Fibroblast of the conjunctiva (primary cell): ENCODE measurements around the gene MILR1.
"Not testable (repeated sequence)": the region's sequence is repeated elsewhere in the genome, so short reads cannot be mapped to it uniquely, and the experiment has no call there.

Experiments
- DNase-seq: peaks from one replicate; pipeline ENCODE4 v3.0.0-alpha.2; 2010; ENCODE audit warnings: low read depth

Gene MILR1

DNA sequence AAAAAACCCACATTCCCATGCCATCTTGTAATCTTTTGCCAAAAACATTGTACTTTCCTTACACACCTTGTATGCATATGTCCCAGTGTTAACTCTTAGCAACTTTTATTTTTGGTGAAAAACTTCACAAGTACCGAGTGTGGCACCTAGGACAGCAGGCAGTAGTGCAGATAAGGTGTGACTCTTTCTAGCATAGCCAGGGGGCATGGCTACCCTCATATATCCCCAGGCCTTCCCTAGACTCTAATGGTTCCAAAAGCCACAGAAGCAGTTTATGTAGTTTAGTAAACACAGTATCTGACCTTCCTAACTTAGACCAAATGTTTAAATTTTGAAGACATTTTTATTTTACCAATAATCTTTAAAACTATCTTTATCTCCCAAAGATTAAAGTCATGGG lies 20.5 kb upstream of the MILR1 start:
- no peak for DNase-seq

DNA sequence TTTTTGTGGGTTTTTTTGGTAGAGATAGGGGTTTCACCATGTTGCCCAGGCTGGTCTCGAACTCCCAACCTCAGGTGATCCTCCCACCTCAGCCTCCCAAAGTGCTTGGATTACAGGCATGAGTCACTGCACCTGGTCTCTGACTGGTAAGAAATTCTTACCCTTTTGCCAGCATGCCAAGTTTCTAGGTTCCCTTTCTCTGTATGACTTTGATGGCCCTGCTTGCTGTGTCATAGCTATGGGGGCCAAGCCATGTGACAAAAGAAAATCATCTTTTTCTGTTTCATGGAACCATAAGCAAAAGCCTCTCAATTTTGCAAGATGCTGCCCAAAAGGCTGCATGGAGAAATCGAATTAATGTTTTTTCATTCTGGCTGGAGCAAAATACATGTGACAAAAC lies 18.9 kb upstream of the MILR1 start:
- DNase-seq, result not testable (repeated sequence)

DNA sequence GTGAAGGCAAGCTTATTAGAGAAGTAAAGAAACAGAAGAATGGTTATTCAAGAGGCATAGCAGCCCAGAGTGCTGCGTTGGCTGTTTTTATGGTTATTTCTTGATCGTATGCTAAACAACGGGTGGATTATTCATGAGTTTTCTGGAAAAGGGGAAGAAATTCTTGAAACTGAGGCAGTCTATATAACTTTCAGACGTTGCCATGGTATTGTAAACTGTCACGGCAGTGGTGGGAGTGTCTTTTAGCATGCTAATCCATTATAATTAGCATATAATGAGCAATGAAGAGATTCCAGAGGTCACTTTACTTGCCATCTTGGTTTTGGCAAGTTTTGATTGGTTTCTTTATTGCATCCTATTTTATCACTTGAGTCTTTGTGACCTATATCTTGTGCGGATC lies 17.4 kb upstream of the MILR1 start:
- no peak for DNase-seq

DNA sequence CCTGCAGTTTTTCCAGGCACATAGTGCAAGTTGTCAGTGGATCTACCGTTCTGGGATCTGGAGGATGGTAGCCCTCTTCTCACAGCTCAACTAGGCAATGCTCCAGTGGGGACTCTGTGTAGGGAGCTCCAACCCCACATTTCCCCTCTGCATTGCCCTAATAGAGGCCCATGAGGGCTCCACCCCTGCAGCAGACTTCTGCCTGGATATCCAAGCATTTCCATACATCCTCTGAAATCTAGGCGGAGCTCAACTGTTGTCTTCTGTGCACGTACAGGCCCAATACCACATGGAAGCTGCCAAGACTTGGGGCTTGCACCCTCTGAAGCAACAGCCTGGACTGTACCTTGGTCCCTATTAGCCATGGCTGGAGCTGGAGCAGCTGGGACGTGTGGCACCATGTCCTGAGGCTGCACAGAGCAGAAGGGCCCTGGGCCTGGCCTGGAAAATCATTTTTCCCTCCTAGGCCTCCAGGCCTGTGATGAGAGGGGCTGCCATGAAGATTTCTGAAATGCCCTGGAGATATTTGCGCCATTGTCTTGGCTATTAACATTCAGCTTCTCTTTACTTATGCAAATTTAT lies 10.9 kb upstream of the MILR1 start:
- DNase-seq, result no peak

DNA sequence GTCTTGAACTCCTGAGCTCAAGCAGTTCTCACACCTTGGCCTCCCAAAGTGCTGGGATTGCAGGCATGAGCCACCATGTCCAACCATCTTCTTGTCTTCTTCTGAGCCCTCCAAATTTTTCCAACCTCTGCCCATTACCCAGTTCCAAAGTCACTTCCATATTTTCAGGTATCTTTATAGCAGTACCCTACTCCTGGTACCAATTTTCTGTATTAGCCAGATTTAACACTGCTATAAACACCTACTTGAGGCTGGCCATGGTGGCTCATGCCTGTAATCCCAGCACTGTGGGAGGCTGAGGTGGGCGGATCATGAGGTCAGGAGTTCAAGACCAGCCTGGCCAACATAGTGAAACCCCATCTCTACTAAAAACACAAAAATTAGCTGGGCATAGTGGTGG lies 9.4 kb upstream of the MILR1 start:
- not testable (repeated sequence) for DNase-seq

DNA sequence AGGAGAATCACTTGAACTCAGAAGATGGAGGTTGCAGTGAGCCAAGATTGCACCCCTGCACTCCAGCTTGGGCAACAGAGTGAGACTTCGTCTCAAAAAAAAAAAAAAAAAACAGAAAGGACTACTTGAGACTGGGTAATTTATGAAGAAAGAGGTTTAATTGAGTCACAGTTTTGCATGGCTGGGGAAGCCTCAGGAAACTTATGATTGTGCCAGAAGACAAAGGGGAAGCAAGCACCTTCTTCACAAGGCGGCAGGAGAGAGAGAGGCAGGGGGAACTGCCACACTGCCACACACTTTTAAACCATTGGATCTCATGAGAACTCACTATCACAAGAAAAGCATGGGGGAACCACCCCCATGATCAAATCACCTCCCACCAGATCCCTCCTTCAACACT lies 9.0 kb upstream of the MILR1 start:
- no peak for DNase-seq

DNA sequence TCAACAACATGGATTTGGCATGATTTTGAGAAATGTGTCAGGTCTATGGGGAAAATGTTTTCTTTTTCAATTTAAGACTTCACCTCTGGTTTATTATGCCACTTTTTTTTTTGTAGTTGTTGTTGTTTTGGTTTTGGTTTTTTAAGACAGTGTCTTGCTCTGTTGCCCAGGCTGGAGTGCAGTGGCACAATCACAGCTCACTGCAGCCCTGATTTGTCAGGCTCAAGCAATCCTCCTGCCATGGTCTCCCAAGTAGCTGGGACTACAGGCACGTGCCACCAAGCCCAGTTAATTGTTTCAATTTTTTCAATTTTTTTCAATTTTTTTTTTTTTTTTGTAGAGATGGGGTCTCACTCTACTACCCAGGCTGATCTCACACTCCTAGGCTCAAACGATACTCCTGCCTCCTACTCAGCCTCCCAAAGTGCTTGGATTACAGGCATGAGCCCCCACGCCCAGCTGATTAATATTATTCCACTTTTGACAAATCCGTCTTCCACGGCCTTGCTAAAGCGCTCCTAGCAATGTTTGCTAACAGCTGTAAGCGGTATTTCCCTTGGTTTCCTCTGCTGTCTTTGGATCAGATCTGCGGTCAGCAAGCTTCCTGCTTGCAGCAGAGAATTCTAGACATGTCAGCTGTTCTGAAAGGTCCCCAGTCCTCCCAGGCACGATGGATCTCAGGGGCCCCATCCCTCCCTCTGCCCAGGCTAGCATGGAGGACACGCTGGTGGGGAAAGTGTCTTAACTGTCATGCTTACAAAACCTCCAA lies 7.0 kb upstream of the MILR1 start:
- no peak for DNase-seq

DNA sequence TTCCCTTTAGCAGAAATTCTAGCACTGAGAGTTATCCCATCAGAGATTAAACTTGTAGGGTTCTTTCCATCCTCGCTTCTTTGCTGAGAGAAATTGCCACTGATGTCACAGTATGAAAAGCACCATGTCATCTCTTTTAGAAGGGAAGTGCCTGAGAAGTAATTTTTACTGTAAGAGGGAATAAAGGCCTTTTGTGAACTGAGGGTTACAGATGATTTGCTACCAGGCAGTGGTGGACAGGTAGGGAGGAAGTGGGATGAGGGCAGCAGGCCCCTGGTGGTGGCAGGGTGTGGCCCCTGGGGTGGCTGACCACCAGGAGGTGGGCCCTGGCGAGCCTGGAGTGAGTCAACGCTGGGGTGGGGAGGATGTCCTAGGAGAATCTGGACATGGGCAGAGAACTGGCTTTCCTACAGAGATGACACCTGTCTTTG lies 6.4 kb upstream of the MILR1 start:
- no peak for DNase-seq

DNA sequence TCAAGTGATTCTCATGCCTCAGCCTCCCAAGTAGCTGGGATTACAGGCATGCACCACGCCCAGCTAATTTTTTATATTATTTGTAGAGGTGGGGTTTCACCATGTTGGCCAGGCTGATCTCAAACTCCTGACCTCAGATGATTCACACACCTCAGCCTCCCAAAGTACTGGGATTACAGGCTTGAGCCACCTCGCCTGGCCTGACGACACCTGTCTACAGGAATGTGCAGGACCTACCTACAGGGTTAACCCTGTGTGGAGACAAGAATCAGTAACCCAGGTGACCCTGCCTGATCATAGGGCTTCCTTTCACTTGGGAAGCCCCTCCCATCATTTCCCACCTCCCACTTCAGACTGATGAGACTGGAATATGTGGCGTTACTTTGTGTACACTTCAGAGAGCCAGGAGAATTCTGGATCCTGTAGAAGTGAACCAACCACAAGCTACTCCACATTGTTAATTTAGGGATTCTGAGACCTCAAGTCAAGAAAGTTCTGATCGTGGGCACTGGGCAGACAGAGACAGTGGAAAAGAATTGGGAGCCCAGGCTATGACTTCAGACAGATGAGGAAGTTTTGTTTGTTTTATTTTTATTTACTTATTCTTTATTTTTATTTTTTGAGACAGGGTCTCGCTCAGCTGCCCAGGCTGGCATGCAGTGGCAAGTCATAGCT lies 5.7 kb upstream of the MILR1 start:
- no peak for DNase-seq

DNA sequence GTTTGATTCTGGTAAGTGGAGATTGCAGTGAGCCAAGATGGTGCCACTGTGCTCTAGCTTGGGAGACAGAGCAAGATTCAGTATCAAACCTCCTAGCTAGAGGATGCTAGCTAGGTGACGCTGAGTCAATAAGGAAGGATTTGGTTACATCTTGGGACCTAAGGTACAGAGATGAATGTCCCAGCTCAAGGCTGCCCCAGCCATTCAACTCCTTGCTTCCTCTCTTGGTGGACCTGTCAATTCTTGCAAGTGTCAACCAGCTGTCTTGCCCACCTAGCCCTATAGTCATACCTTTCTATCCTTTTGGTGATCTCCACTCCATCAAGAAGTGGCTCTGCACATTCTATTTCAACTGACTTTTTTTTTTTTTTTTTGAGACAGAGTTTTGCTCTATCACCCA lies 1.4 kb upstream of the MILR1 start:
- DNase-seq, result no peak

DNA sequence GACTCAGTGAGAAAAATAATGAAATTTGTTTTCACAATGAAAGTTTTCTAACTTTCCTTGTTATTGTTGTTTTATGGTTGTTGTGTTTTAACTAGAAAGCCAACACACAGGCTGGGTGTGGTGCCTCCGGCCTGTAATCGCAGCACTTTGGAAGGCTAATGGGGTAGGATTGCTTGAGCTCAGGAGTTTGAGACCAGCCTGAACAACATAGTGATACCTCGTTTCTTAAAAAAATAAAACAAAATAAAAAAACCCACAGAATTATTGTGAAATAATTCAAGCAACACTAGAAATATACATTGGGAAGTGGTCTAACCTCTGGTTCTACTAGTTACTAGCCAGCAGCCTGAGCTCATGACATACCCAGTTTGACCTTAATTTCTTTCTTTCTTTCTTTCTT lies 630 bp downstream of the MILR1 start:
- DNase-seq, result no peak

DNA sequence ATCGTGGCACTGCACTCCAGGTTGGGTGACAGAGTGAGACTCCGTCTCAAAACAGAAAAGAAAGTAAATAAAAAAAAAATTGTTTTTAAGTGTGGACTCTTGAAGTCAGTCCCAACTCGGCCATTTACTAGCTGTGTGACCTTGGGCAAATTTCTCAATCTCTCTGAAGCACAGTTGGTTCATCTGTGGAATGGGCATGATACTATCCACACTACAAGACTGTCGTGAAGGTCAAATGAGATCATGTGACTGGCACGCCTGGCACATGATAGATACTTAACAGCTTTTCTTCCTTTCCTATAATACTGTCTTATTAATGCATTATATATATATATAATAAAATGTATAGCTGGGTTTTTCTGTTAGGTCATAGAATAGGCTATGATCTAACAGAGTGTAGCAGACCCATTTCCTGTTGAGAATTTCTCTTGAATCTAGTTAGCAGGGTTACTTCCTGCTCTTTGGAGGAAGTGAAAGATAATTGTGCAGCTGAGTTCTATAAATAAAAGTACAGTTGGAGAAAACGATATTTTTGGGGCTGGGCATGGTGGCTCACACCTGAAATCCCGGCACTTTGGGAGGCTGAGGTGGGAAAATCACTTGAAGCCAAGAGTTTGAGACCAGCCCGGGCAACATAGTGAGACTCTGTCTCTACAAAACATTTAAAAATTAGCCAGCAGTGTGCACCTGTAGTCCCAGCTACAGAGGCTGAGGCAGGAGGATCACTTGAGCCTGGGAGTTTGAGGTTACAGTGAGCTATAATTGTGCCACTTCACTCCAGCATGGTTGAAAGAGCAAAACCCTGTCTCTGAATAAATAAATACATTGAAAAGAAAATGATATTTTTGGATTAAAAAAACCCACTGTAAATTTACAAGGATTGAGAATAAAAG lies 7.3 kb downstream of the MILR1 start:
- no peak for DNase-seq

DNA sequence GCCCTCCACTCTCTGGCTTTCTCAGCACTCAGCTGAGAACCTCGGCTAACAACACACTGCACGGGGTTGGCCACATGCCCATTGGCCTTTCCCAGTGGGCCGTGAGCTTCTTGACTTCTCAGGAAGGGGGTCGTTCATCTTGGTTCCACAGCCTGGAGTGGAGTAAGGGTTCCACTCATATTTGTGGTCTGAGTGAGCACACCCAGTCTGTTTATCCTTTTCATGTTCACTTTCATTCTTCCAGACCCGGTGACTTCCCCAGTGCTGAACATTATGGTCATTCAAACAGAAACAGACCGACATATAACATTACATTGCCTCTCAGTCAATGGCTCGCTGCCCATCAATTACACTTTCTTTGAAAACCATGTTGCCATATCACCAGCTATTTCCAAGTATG lies 8.2 kb downstream of the MILR1 start:
- DNase-seq, result no peak

DNA sequence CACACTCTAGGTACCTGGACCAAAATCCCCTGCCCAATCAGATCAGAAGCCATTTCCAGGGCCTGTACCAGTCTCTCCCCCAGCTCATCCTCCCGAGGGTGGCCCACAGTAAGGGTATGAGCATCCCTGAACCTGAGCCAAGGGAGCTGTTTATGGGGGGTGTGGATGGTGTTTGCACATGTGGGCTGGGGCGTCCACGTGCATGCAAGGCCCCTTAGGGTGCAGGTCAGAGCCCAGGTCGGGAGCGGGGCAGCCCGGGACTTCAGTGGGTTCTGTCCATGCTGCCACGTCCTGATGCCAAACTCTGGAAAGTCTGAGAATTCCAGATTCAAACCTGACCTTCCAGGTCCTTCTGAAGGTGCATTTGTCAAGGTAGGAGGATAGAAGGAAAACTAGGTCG lies 9.8 kb downstream of the MILR1 start:
- DNase-seq, result no peak

DNA sequence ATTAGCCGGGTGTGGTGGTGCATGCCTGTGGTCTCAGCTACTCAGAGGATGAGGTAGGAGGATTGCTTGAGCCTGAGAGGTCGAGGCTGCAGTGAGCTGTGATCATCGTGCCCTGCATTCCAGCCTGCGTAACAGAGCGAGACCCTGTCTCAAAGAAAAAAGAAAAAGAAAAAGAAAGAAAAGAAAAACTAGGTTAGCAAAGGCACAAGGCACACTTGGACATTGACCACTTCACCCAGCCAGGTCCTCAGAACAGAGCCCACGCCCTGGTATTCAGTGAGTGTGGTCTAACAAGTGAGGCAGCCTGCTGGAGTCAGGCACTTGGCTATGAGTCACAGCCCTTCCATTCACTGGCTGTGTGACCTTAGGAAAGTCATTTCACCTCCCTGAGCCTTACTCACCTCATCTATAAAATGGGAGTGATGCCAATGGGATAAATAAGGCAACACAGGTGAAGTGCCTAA lies 10.4 kb downstream of the MILR1 start:
- DNase-seq, result no peak

DNA sequence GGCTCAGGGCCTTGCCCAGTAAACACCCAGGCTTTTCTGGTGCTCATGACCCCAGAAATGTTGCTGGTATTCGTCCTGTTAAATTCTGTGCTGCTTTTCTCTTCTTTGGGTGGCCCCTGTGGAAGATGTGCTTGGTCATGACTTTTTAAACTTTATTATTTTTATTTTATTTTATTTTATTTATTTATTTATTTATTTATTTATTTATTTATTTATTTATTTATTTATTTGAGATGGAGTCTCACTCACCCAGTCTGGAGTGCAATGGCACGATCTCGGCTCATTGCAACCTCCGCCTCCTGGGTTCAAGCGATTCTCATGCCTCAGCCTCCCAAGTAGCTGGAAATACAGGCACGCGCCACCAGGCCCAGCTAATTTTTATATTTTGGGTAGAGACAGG lies 10.9 kb downstream of the MILR1 start:
- DNase-seq, result not testable (repeated sequence)

DNA sequence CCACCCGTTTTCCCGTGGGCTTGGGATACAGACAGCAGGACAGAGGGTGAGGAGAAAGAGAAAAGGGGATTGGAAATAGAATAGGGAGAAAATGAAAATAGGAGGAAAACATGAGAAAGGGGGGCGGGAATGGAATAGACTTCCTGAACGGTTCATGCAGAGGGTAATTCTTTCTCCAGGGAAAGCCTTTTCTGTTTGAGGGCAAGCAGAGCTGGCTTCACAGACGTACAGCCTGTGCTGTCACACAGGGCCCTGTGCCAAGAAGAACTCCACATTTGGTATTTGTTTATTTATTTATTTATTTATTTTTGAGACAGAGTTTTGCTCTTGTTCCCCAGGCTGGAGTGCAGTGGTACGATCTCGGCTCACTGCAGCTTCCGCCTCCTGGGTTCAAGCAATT lies 12.0 kb downstream of the MILR1 start:
- no peak for DNase-seq

DNA sequence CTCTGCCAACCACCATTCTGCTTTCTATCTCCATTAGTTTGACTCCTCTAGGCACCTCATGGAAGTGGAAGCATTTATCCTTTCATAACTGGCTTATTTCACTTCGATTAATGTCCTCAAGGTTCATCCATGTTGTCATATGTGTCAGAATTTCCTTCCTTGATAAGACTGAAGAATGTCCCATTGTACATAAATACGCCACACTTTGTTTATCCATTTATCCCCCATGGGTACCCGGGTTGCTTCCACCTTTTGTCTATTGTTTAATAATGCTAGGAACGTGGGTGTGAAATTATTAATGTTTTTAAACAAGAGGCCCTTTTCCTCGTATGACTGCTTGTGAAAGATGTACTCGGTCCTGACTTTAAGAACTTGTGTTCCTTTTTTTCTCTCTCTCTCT lies 12.9 kb downstream of the MILR1 start:
- DNase-seq, result no peak

DNA sequence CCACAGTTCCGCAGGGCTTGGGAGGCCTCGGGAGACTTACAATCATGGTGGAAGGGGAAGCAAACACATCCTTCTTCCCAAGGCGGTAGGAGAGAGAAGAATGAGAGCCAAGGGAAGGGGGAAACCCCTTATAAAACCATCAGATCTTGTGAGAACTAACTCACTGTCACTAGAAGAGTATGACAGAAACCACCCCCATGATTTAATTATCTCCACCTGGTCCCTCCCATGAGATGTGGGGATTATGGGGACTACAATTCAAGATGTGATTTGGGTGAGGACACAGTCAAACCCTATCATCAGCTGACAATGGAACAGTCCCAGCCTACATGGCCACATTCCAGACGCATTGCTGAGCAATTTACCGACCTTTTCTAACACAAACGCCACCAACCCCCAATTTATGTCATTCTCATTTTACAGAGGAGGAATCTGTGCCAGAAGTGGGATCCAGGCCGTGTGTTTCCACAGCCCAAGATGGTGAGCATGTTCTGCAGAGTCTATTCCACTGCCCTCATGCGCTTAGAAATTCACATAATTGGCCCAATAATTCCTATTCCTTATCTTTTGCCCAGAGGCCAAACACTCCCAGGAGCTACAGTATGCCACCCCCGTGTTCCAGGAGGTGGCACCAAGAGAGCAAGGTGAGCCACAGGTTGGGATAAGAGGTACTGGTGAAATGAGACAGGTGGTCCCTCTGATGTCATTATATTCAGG lies 17.3 kb downstream of the MILR1 start:
- no peak for DNase-seq

DNA sequence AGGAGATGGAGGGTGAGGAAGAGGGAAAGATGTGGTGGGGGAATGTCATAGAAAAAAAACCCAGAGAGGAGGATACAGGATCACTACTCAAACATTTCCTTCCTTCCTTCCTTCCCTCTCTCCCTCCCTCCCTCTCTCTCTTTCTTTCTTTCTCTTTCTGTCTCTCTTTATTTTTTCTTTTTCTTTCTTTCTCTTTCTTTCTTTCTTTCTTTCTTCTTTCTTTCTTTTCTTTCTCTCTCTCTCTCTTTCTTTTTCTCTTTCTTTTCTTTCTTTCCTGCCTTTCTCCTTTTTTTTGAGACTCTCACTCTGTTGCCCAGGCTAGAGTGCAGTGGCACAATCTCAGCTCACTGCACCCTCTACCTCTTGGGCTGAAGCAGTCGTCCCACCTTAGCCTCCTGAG lies 17.9 kb downstream of the MILR1 start:
- DNase-seq, result not testable (repeated sequence)

DNA sequence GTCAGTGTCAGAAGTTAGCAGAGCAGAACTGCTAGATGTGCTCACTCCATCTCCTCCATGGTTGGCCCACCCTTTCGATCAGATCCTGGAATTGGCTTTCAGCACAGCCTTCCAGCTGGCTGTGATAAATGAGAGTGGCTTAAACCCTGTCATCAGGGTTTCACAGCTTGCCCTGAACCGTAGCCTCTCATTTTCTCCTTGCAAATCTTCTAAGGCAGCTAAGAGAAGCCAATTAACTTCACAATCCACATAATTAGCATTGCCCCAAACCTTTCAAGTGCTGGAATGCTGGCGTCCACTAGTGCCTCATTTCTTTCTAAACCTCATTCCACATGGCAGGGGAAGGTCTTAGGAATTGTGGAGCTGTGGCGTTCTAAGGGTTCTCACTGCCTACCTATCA lies 21.7 kb downstream of the MILR1 start:
- no peak for DNase-seq

DNA sequence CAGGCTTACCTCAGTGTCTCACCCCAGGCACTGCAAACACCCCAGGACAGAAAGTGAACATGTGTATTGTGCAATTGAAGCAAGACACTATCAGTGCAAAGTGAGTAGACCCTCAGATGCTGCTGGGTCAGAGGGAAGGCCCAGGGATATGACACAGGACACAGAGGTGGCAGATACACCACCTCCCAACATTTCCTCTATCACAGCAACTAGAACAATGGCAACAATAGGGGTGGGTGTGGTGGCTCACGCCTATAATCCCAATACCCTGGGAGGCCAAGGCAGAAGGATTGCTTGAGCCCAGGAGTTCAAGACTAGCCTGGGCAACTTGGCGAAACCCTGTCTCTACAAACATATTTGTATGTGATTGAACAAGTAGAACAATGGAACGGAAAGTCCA lies 22.5 kb downstream of the MILR1 start:
- no peak for DNase-seq
